Stimulated activated CD8-positive, alpha-beta memory T cell treated with anti-CD3 and anti-CD28 coated beads, Interleukin-7, amount 100 ng/mL, for 24 hours (primary cell): ENCODE results near the gene FBXO22.
"Not testable (repeated sequence)": the region's sequence is repeated elsewhere in the genome, so short reads cannot be mapped to it uniquely, and the experiment has no call there.

Experiments
- DNase-seq: peaks from one replicate; pipeline ENCODE4 v3.0.0-alpha.2; 2020; ENCODE audit warnings: low read depth

The FBXO22 gene

DNA sequence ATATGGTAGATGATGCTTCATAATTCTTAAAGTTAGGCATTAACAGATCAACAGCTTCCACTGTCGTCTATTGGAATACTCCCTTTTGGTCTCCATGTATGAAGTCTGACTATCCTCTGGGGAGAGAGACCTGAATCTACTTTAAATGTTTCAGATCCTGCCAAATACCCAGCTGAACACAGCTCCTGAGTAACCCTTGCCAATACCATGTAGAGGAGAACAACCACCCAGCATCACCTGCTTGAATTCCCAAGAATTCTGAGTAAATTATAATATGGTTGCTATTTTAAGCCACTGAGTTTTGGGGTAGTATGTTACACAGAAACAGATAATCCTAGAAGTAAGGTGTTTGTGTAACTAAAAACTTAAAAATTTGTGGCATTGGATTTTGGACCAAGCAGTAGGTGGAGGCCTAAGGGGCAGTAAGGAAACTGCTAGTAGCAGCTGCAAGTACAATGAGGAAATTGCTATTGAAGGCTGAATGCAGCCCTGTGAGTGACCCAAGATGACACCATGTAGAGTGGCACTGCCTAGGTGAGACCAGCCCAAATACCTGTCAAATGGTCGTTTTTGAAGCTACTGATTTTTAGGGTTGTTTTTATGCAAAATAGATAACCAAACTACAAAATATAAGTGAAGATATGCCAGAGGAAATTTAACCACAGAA lies 77.6 kb downstream of the FBXO22 start:
- no peak for DNase-seq

GRCh38 chr15:75982468-75982867 lies 78.8 kb downstream of the FBXO22 start:
- no peak for DNase-seq

DNA sequence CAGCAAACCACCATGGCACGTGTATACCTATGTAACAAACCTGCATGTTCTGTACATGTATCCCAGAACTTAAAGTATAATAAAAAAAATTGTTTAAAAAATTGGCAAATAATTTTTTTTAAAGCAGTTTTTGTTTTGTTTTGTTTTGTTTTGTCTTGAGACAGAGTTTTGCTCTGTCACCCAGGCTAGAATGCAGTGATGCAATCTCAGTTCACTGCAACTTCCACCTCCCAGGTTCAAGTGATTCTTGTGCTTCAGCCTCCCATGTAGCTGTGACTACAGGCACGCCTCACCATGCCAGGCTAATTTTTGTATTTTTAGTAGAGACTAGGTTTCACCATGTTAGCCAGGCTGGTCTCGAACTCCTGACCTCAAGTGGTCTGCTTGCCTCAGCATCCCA lies 81.0 kb downstream of the FBXO22 start:
- DNase-seq, result not testable (repeated sequence)

- no peak for DNase-seq
These were observed 82.3 kb downstream of the FBXO22 start for GRCh38 chr15:75985971-75986370.

GRCh38 chr15:75989045-75989444 lies 85.4 kb downstream of the FBXO22 start:
- DNase-seq, result no peak

GRCh38 chr15:75989875-75990274 lies 86.2 kb downstream of the FBXO22 start:
- DNase-seq, result no peak
